Gastroesophageal sphincter (tissue), 3 donors: ENCODE results near the gene TMEM175.

Experiments used
- CTCF ChIP-seq, 4 experiments: fragments of 200-600 bp in 2 of 4; fragments of 450-650 bp in 2 of 4; sonication (generic) in 1 of 4; IDR thresholded peaks; one replicate each; pipeline ENCODE4 v1.5.1; 2017 to 2019; ENCODE audit warnings: antibody characterized with exemption in 4 of 4, mild to moderate bottlenecking in 2 of 4, moderate library complexity in 2 of 4
- POLR2A ChIP-seq, 2 donors: fragments of 450-650 bp; IDR thresholded peaks; one replicate each; pipeline ENCODE4 v1.6.1; 2017; ENCODE audit warnings: antibody characterized with exemption in 2 of 2, mild to moderate bottlenecking in 2 of 2, moderate library complexity in 1 of 2
- POLR2AphosphoS5 ChIP-seq: sonication (generic); formaldehyde crosslinking; IDR thresholded peaks from one replicate; pipeline ENCODE4 v1.6.1; 2017; ENCODE audit warnings: antibody characterized with exemption

GRCh38 chr4:915041-915474, 17.2 kb upstream of the TMEM175 start:
- no peak for TF ChIP-seq CTCF (IDR thresholded peaks at IDR 0.05)
- no peak for TF ChIP-seq POLR2AphosphoS5
- no peak for TF ChIP-seq POLR2A (IDR thresholded peaks at IDR 0.05)
